ENCODE data around the gene PIEZO2. TPM values are rescaled to one million over a fixed set of nuclear protein-coding genes. Genes with fewer than 3 reads are reported as not detected.

The PIEZO2 gene
- total RNA-seq, 1 experiment from 2014 or later, result not detected

DNA sequence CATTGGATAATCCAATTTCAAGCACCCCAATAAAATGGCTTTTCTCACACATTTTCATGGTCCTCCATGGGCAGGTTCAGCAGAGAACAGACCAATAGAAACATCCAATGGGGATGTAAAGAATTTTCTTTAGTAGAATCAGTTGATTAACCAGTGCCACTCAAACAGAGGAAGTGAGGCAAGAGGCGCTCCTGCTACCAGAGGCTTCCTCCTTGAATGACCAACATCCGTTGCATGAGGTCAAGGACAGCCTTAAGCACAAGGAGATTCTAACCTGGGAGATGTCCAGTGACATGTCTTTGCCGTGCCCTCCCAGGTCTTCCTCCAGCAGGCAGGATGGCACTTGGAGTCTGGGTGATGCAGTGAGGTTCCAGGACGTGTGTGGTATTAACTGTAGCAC is 146.6 kb downstream of the PIEZO2 start:
- no peak overlapping the region for H3K4me3 ChIP-seq (ENCODE audit: low read length)
- H3K27ac ChIP-seq (ENCODE audit: low read length), result no peak overlapping the region
- no peaks in the 10 kb centered on the region for H3K9me2 ChIP-seq (replicated peaks; ENCODE audit: insufficient read depth, low read length)
- no peaks in the 10 kb centered on the region for H3K4me1 ChIP-seq (ENCODE audit: low read length)
- no peaks in the 10 kb centered on the region for H3K27me3 ChIP-seq (ENCODE audit: low read length)
- H3K79me2 ChIP-seq (ENCODE audit: low read length), result no peaks in the 10 kb centered on the region
- H4K20me1 ChIP-seq (ENCODE audit: insufficient read depth, low read depth, low read length), result no peaks in the 10 kb centered on the region
- H2AFZ ChIP-seq (ENCODE audit: low read length), result no peak overlapping the region
- H3K9ac ChIP-seq (ENCODE audit: low read length), result no peak overlapping the region
- H3K4me2 ChIP-seq (ENCODE audit: low read depth, low read length, poor library complexity, severe bottlenecking), result no peak overlapping the region
- no peaks in the 10 kb centered on the region for H3K9me3 ChIP-seq (ENCODE audit: low read length)
- H3K36me3 ChIP-seq (ENCODE audit: insufficient read depth, low read length), result no peaks in the 10 kb centered on the region
- no peak for DNase-seq

DNA sequence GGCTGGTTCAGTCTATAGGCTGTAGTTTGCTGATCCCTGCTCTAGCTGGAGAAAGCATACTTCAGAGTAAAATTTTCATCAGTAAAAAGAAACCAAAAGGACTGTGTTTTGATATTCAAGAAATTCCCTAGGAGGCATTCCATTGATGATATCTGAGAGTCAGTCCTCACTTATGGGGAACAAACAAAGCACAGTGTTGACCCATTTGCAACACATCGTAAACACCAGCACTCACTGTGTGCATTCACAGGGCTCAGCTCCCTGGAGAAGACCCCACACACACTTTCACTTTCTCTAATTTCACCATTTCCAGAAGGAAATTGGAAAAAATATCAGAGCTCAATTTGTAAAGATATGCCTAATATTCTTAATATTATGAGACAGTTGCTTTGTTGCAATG is 147.1 kb downstream of the PIEZO2 start:
- Histone ChIP-seq H3K9me2 (replicated peaks; ENCODE audit: insufficient read depth, low read length) (no peaks in the 10 kb centered on the region), H3K4me2 (ENCODE audit: low read depth, low read length, poor library complexity, severe bottlenecking) (no peak overlapping the region)

DNA sequence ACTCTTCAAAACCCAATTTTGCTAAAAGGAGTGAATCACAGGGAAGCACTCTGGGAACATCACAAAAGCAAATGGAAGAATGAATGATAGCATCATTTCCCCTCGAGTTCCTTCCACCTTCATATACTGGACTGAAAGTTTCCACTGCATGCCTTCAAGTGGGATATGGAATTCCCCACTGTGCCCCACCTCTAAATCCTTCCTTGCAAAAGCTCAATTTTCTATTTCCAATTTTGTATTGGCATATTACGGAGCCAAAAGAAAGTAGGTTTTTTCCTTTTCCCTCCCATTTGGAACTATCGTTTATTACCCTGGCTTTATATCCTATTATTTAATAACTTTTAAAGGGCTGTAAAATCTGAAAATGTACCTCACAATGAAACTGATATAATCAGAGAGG is 149.3 kb downstream of the PIEZO2 start:
- H3K9me3 ChIP-seq (ENCODE audit: low read length), result no peaks in the 10 kb centered on the region
- H3K9me2 ChIP-seq (replicated peaks; ENCODE audit: insufficient read depth, low read length), result no peaks in the 10 kb centered on the region
- no peak for DNase-seq
- no peak overlapping the region for H2AFZ ChIP-seq (ENCODE audit: low read length)
- H3K79me2 ChIP-seq (ENCODE audit: low read length), result no peaks in the 10 kb centered on the region
- H3K9ac ChIP-seq (ENCODE audit: low read length), result no peak overlapping the region
- no peak overlapping the region for H3K4me2 ChIP-seq (ENCODE audit: low read depth, low read length, poor library complexity, severe bottlenecking)
- no peaks in the 10 kb centered on the region for H3K36me3 ChIP-seq (ENCODE audit: insufficient read depth, low read length)
- H3K4me3 ChIP-seq (ENCODE audit: low read length), result no peak overlapping the region
- H4K20me1 ChIP-seq (ENCODE audit: insufficient read depth, low read depth, low read length), result no peaks in the 10 kb centered on the region
- H3K27me3 ChIP-seq (ENCODE audit: low read length), result no peaks in the 10 kb centered on the region
- H3K4me1 ChIP-seq (ENCODE audit: low read length), result no peaks in the 10 kb centered on the region
- no peak overlapping the region for H3K27ac ChIP-seq (ENCODE audit: low read length)

More for the DNA sequence above, 147.1 kb downstream of the PIEZO2 start:
- Histone ChIP-seq H4K20me1 (ENCODE audit: insufficient read depth, low read depth, low read length) (no peaks in the 10 kb centered on the region), H3K36me3 (ENCODE audit: insufficient read depth, low read length) (no peaks in the 10 kb centered on the region), H2AFZ (ENCODE audit: low read length) (no peak overlapping the region), H3K9me3 (ENCODE audit: low read length) (no peaks in the 10 kb centered on the region), H3K4me3 (ENCODE audit: low read length) (no peak overlapping the region), H3K27ac (ENCODE audit: low read length) (no peak overlapping the region), H3K27me3 (ENCODE audit: low read length) (no peaks in the 10 kb centered on the region), H3K9ac (ENCODE audit: low read length) (no peak overlapping the region), H3K79me2 (ENCODE audit: low read length) (no peaks in the 10 kb centered on the region), H3K4me1 (ENCODE audit: low read length) (no peaks in the 10 kb centered on the region)
- no peak for DNase-seq

DNA sequence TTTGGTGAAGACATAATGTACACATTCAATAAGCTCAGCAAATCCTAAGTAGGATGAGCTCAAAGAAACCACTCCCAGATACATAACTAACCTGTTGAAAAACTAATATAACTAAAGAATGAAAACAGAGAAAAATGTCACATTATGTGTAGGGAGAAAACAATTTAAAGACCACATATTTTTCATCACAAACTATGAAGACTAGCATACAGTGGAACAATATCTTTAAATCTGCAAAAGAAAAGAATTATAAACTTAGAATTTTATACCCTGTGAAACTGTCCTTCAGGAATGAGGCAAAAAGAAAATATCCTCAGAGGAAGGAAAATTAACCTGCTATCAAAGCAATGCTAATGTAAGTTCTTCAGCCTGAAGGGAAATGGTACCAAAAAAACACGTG is 151.5 kb downstream of the PIEZO2 start:
- H3K36me3 ChIP-seq (ENCODE audit: insufficient read depth, low read length), result no peaks in the 10 kb centered on the region
- no peak for DNase-seq
- no peaks in the 10 kb centered on the region for H4K20me1 ChIP-seq (ENCODE audit: insufficient read depth, low read depth, low read length)
- no peak overlapping the region for H3K4me2 ChIP-seq (ENCODE audit: low read depth, low read length, poor library complexity, severe bottlenecking)
- no peaks in the 10 kb centered on the region for H3K4me1 ChIP-seq (ENCODE audit: low read length)
- no peak overlapping the region for H3K4me3 ChIP-seq (ENCODE audit: low read length)
- H3K27me3 ChIP-seq (ENCODE audit: low read length), result no peaks in the 10 kb centered on the region
- no peaks in the 10 kb centered on the region for H3K9me3 ChIP-seq (ENCODE audit: low read length)
- H3K79me2 ChIP-seq (ENCODE audit: low read length), result no peaks in the 10 kb centered on the region
- H3K27ac ChIP-seq (ENCODE audit: low read length), result no peak overlapping the region
- no peak overlapping the region for H2AFZ ChIP-seq (ENCODE audit: low read length)
- H3K9ac ChIP-seq (ENCODE audit: low read length), result no peak overlapping the region
- H3K9me2 ChIP-seq (replicated peaks; ENCODE audit: insufficient read depth, low read length), result no peaks in the 10 kb centered on the region

DNA sequence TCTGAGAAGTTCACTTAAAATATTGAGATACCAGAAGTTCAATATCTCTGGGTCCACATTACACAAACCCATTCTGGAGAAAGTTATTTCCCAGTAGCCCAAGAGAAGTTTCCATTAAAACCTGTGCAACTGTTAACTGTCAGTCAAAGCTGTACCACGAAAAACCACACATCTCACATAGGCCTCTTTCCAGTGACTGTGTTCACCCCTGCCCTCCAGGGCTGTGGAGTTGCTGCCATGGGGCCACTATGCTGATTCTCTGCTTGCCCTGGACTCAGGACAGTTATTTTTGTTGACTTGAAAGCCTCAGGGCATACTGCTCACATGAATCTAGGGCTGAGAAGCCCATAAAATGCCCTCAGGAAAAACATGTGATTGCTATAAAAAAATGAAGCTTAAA is 153.8 kb downstream of the PIEZO2 start:
- no peak overlapping the region for H3K27ac ChIP-seq (ENCODE audit: low read length)
- H3K9ac ChIP-seq (ENCODE audit: low read length), result no peak overlapping the region
- H3K27me3 ChIP-seq (ENCODE audit: low read length), result no peaks in the 10 kb centered on the region
- no peaks in the 10 kb centered on the region for H3K79me2 ChIP-seq (ENCODE audit: low read length)
- DNase-seq, result no peak
- no peaks in the 10 kb centered on the region for H3K4me1 ChIP-seq (ENCODE audit: low read length)
- no peaks in the 10 kb centered on the region for H3K9me3 ChIP-seq (ENCODE audit: low read length)
- no peaks in the 10 kb centered on the region for H4K20me1 ChIP-seq (ENCODE audit: insufficient read depth, low read depth, low read length)
- H3K9me2 ChIP-seq (replicated peaks; ENCODE audit: insufficient read depth, low read length), result no peaks in the 10 kb centered on the region
- H3K4me3 ChIP-seq (ENCODE audit: low read length), result no peak overlapping the region
- no peak overlapping the region for H3K4me2 ChIP-seq (ENCODE audit: low read depth, low read length, poor library complexity, severe bottlenecking)
- H2AFZ ChIP-seq (ENCODE audit: low read length), result no peak overlapping the region
- no peaks in the 10 kb centered on the region for H3K36me3 ChIP-seq (ENCODE audit: insufficient read depth, low read length)

DNA sequence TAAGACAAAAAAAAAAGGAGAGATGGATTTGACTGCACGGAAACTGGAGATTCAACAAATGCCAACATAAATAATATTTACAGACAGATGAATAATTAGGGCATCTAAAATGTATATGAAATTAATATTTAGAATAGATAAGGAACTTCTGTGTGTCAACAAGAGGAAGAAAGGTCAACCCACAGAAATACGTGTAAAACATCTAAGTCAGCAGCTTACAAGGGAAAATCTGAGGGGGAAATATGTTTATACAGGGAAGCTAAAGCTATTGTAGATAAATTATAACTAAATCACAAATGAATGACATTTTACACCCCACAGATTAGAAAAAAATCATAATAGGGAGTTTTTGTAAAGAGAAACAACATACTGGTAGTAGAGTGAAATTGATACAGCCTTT is 159.9 kb downstream of the PIEZO2 start:
- Histone ChIP-seq H3K36me3 (ENCODE audit: insufficient read depth, low read length) (no peaks in the 10 kb centered on the region), H4K20me1 (ENCODE audit: insufficient read depth, low read depth, low read length) (no peaks in the 10 kb centered on the region), H3K27me3 (ENCODE audit: low read length) (no peaks in the 10 kb centered on the region), H3K4me3 (ENCODE audit: low read length) (no peak overlapping the region), H3K9me2 (replicated peaks; ENCODE audit: insufficient read depth, low read length) (no peaks in the 10 kb centered on the region), H3K9me3 (ENCODE audit: low read length) (no peaks in the 10 kb centered on the region; the same call in 1 of the 2 replicates), H3K79me2 (ENCODE audit: low read length) (no peaks in the 10 kb centered on the region), H3K4me2 (ENCODE audit: low read depth, low read length, poor library complexity, severe bottlenecking) (no peak overlapping the region), H3K9ac (ENCODE audit: low read length) (no peak overlapping the region), H3K27ac (ENCODE audit: low read length) (no peak overlapping the region), H2AFZ (ENCODE audit: low read length) (no peak overlapping the region), H3K4me1 (ENCODE audit: low read length) (no peaks in the 10 kb centered on the region)
- DNase-seq, result no peak

DNA sequence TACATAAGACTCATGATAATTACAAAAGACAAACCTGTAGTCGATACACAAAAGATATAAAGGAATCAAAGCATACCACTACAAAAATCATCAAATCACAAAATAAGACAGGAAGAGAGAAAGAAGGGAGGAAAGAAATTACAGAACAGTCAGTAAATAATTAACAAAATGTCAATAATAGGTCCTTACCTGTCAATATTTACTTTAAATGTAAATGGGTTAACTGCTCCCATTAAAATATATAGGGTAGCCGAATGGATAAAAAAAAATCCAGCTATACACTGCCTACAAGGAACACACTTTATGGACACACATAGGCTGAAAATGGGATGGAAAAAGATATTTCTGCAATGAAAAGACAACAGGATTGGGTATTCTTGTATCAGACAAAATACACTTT is 163.7 kb downstream of the PIEZO2 start:
- no peak for DNase-seq
- Histone ChIP-seq H3K79me2 (ENCODE audit: low read length) (no peaks in the 10 kb centered on the region), H3K9me3 (ENCODE audit: low read length) (peaks cover 5% of the 10 kb centered on the region), H3K27ac (ENCODE audit: low read length) (no peak overlapping the region), H3K4me2 (ENCODE audit: low read depth, low read length, poor library complexity, severe bottlenecking) (no peak overlapping the region), H3K27me3 (ENCODE audit: low read length) (no peaks in the 10 kb centered on the region), H3K36me3 (ENCODE audit: insufficient read depth, low read length) (no peaks in the 10 kb centered on the region), H2AFZ (ENCODE audit: low read length) (no peak overlapping the region), H3K4me3 (ENCODE audit: low read length) (no peak overlapping the region), H3K4me1 (ENCODE audit: low read length) (no peaks in the 10 kb centered on the region), H3K9me2 (replicated peaks; ENCODE audit: insufficient read depth, low read length) (no peaks in the 10 kb centered on the region), H4K20me1 (ENCODE audit: insufficient read depth, low read depth, low read length) (no peaks in the 10 kb centered on the region), H3K9ac (ENCODE audit: low read length) (no peak overlapping the region)

DNA sequence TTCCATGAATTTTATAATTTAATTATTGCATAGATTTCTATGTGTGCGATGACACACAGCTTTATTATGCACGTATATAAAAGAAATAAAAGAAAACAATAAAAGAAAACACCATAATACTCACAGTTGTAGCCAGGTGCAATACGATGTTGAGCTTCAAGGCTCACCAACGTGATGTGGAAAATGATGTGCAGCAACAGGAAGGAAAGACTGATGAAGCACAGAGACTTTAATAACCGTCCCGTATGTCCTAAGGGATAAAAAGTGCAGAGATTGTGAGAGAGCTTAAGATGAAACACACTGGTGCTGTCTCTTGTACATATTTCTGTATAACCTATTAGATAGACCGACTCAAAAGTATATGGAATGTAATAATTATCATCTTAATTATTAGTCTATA is 170.0 kb downstream of the PIEZO2 start:
- H3K4me1 ChIP-seq (ENCODE audit: low read length), result no peaks in the 10 kb centered on the region
- no peaks in the 10 kb centered on the region for H4K20me1 ChIP-seq (ENCODE audit: insufficient read depth, low read depth, low read length)
- no peaks in the 10 kb centered on the region for H3K27me3 ChIP-seq (ENCODE audit: low read length)
- no peaks in the 10 kb centered on the region for H3K9me2 ChIP-seq (replicated peaks; ENCODE audit: insufficient read depth, low read length)
- no peak overlapping the region for H3K27ac ChIP-seq (ENCODE audit: low read length)
- H3K9ac ChIP-seq (ENCODE audit: low read length), result no peak overlapping the region
- H3K79me2 ChIP-seq (ENCODE audit: low read length), result no peaks in the 10 kb centered on the region
- no peak overlapping the region for H3K4me3 ChIP-seq (ENCODE audit: low read length)
- H3K4me2 ChIP-seq (ENCODE audit: low read depth, low read length, poor library complexity, severe bottlenecking), result no peak overlapping the region
- no peaks in the 10 kb centered on the region for H3K36me3 ChIP-seq (ENCODE audit: insufficient read depth, low read length)
- H2AFZ ChIP-seq (ENCODE audit: low read length), result no peak overlapping the region
- peaks cover 5% of the 10 kb centered on the region for H3K9me3 ChIP-seq (ENCODE audit: low read length)
- DNase-seq, result no peak

DNA sequence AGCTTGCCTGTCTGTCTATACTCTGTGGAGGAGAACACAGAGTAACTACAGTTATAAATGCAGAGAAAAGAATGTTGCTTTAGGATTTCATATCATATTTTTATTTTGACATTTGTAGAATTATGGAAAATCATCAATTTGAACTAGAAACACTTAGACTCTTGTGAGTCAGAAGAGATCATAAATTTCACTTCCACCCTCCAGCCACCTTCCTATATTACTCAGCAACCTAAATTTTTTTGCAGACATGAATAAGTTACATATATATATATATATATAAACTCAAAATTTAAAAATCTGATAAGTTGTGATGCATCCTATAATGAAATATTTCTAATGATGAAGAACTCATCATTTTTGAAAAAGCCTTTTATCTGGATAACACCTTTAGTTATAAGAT is 172.3 kb downstream of the PIEZO2 start:
- H3K4me2 ChIP-seq (ENCODE audit: low read depth, low read length, poor library complexity, severe bottlenecking), result no peak overlapping the region
- no peak overlapping the region for H3K9ac ChIP-seq (ENCODE audit: low read length)
- H3K79me2 ChIP-seq (ENCODE audit: low read length), result no peaks in the 10 kb centered on the region
- no peak overlapping the region for H3K4me3 ChIP-seq (ENCODE audit: low read length)
- H3K27ac ChIP-seq (ENCODE audit: low read length), result no peak overlapping the region
- H3K4me1 ChIP-seq (ENCODE audit: low read length), result no peaks in the 10 kb centered on the region
- H3K9me2 ChIP-seq (replicated peaks; ENCODE audit: insufficient read depth, low read length), result no peaks in the 10 kb centered on the region
- no peaks in the 10 kb centered on the region for H3K9me3 ChIP-seq (ENCODE audit: low read length)
- H2AFZ ChIP-seq (ENCODE audit: low read length), result no peak overlapping the region
- no peaks in the 10 kb centered on the region for H3K36me3 ChIP-seq (ENCODE audit: insufficient read depth, low read length)
- no peaks in the 10 kb centered on the region for H3K27me3 ChIP-seq (ENCODE audit: low read length)
- no peak for DNase-seq
- H4K20me1 ChIP-seq (ENCODE audit: insufficient read depth, low read depth, low read length), result no peaks in the 10 kb centered on the region
